Testis (tissue), 2 donors: ENCODE measurements around the gene MMP20.

Experiments used
- POLR2A ChIP-seq: fragments of 450-650 bp; IDR thresholded peaks from one replicate; pipeline ENCODE4 v1.6.1; 2017; ENCODE audit warnings: antibody characterized with exemption, mild to moderate bottlenecking, moderate library complexity
- TF ChIP-seq, protein P1 (sequence below), 3 experiments: fragments of 450-650 bp in 2 of 3; fragments of 200-600 bp in 1 of 3; sonication (generic) in 1 of 3; IDR thresholded peaks; one replicate each; pipeline ENCODE4 v1.5.1; 2016 to 2019; ENCODE audit warnings: antibody characterized with exemption in 3 of 3, mild to moderate bottlenecking in 2 of 3, moderate library complexity in 1 of 3

GRCh38 chr11:102552020-102552419 lies 73.1 kb downstream of the MMP20 start:
- TF ChIP-seq POLR2A = no peak
- TF ChIP-seq, protein P1, sequence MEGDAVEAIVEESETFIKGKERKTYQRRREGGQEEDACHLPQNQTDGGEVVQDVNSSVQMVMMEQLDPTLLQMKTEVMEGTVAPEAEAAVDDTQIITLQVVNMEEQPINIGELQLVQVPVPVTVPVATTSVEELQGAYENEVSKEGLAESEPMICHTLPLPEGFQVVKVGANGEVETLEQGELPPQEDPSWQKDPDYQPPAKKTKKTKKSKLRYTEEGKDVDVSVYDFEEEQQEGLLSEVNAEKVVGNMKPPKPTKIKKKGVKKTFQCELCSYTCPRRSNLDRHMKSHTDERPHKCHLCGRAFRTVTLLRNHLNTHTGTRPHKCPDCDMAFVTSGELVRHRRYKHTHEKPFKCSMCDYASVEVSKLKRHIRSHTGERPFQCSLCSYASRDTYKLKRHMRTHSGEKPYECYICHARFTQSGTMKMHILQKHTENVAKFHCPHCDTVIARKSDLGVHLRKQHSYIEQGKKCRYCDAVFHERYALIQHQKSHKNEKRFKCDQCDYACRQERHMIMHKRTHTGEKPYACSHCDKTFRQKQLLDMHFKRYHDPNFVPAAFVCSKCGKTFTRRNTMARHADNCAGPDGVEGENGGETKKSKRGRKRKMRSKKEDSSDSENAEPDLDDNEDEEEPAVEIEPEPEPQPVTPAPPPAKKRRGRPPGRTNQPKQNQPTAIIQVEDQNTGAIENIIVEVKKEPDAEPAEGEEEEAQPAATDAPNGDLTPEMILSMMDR (IDR thresholded peaks at IDR 0.05) = no peak
